Stimulated activated CD4-positive, alpha-beta T cell treated with anti-CD3 and anti-CD28 coated beads, Interleukin-1b, Interleukin-23, amount 100 ng/mL, for 4 hours (primary cell): ENCODE measurements around the gene DARS1.

Source experiments
- DNase-seq, 2 donors: peaks; one replicate each; pipeline ENCODE4 v3.0.0-alpha.2; 2020; ENCODE audit warnings: low read depth in 2 of 2

DARS1 gene

DNA sequence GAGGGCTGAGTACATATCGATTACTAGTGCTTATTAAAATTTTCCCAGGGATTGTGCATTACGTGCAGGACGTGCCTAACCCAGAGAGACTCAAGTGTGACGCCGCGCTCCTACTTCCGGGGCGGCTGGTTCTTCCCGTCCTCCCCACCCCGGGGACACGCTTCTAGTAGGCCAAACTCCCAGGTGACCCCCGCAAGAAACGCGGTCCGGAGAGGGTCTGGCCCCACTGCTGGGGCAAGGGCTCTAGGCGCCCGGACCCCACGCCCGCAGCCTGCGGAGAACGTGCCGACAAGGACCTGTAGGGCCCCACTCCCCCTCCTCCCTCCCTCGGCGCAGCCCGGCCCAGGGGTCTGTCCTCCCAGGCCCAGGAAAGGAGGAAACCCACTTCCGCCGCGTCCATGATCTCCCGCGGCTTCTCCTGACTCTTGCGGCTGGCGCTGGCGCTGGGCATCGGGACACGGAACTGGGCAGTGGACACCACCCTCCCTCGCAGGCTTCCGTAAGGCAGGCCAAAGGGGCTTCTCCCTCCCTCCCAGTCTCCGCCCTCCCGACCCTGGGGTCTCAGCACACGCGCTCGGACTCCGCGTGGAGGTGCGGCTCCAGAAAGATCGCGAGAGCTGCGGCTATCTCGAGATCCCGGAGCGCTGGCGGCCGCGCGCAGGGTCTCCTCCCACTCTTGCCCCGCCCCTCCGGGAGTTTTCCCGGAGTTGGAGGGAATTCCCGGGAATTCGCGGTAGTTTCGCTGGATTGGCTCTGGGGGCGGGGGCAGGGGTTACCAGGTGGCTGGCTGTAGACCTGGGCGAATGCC is at the start of gene DARS1:
Gene DARS1, minus strand, starts transcription at position 609 of the 808 bp plus-strand sequence. Its CDS starts 158 bp downstream, at position 451.
- peak; percentile 71 to 73 for DNase-seq

DNA sequence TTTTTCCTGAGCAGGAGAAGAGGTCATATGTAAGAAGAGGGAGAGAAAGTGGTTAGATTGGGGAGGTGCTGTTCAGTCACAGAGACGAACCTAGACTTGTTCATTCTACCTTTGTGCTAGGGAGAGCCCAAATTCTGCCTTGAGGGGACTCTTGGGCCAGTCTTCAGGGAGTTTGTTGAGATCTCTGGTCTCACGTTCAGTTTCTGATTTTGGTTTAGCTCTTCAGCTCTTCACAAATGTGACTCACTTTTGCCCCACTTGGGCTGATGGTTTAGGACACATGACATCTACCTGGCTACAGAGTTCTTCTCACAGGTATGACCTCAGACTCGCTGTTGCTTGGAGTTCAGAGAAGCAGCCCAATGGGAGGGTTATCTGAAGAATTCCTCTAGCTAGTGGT is 49.2 kb upstream of the DARS1 start:
- no peak for DNase-seq

DNA sequence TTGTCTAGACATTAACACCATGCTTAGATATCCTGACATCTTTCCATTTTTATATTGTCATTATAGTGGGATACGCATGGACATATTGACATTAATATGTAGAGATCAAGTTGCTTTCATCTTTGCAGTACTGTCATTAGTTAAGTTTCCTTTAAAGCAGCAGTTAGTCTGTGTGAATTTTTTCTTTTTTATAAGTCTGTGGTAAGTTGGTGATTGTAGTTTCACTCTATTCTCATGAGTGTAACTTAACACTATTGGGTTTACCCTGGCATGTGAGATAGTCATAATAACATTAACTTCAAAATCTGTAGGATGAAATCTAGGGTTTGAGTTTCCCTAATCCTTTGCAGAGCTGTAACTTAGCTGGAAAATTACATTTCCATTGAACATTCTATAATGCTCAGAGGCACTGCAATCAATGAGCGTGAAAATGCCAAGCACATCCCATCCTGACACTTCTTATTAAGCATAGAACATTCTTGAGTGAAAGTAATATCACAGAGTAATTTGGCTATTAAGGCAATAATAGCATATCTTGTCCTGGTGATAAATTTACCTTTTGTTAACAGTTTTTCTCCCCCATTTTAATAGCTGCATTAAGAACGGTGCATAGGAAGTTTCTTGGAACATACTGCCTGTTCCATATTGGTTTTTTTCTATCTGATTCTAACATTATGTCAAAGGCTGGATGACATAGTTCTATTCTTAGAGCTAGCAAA is 47.5 kb upstream of the DARS1 start:
- no peak for DNase-seq

DNA sequence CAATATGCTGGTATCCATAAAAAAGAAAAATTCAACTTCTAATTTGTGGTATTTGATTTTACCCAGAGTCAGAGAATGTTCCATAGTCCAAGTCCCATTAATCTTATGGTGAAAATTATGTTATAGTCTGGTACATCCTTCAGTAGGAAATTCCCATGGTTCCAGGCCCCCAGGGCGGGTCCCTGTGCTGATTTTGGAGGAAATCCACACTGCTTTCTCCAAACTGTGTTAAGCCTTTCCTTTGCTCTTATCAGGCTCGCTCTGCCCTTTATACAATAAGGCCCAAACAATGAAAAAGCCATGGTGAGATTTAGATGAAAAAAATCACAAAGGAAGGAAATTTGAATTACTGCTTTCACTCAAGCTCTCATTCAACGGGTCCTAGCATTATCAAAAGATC is 46.8 kb upstream of the DARS1 start:
- DNase-seq, result no peak

DNA sequence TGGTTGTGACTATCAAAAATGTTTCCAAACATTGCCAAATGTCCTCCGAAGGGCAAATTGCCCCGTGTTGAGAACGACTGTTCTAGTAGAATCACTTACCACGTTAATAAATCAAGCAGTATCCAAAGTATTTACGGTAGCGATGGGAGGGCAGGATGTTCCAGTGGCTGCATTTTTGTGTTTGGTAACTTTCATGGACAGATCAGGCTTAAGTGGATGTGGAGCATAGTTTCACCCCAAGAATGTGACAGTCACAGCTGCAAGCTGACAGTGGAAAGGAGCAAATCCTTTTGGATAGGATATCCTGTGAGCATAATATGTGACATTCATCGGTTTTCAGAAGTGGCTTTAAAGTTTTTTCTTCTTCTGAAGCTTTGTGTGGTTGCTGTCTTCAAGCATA is 46.3 kb upstream of the DARS1 start:
- no peak for DNase-seq

DNA sequence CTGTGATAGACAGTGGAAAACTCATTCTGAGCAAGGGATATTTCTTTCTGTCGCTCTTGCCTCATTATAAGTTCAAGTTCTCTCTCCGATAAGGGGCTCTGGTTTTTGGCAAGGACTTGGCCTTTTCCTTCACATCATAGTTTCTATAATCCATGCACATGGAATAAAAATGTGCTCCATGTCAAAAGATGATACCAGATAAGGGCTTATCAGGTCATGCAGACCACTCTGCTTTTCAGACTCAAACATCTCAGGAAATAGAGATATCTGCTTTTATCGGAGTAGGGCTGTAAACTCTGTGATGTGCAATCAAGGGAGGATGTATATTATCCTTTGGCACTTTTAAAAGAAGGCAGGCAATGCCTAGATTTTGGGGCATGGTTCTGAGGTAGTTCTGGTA is 45.0 kb upstream of the DARS1 start:
- DNase-seq, result no peak

DNA sequence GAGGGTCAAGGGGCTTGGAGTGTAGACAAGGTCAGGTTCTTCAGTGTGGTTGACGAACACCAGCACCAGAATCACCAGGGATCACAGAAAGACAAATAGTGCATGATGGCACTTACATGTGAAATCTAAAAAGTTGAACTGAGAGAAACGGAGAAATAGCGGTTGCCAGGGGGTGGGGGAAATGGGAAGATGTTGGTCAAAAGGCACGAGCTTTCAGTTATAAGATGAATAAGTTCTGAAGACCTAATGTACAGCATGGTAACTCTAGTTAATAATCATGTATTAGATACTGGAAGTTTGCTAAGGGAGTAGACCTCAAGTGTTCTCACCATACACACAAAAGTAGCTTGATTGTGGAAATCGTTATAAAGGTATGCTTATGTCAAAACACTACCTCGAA is 43.7 kb upstream of the DARS1 start:
- no peak for DNase-seq

DNA sequence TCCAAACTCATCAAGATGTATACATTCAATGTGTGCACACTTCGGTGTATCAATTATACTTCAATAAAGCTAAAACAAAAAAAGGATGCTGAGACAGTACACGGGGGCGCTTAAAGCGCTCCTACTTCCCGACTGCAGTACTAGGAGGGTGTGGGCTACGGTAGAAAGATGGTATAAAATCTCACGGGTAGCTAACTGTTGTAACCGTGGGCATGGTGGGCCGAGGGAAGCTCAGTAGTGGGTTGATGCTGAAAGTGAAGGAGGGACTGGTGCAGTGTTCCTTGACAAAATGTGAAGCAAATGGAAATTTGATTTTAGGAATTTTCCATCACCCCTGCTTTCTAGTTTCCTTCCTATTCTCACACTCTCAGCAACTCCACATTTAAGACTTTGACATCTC is 42.6 kb upstream of the DARS1 start:
- DNase-seq, result no peak

DNA sequence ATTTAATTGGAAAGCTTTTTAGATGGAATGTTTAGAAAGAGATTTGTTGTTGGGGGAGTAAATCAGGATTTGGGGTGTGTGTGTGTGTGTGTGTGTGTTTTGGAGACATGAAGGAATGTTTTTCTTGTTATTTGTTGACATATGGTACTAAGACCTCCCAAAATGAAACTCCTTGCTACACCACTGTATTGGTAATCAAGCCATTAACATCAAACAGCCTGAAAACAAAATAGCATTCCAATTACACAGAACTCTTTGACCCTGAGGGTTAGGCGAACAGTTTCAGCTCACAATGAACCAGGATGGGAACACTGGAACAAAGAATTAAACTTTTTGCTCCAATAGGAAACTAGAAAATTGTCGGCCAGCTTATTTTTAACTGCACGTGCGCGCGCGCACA is 41.7 kb upstream of the DARS1 start:
- DNase-seq, result no peak

DNA sequence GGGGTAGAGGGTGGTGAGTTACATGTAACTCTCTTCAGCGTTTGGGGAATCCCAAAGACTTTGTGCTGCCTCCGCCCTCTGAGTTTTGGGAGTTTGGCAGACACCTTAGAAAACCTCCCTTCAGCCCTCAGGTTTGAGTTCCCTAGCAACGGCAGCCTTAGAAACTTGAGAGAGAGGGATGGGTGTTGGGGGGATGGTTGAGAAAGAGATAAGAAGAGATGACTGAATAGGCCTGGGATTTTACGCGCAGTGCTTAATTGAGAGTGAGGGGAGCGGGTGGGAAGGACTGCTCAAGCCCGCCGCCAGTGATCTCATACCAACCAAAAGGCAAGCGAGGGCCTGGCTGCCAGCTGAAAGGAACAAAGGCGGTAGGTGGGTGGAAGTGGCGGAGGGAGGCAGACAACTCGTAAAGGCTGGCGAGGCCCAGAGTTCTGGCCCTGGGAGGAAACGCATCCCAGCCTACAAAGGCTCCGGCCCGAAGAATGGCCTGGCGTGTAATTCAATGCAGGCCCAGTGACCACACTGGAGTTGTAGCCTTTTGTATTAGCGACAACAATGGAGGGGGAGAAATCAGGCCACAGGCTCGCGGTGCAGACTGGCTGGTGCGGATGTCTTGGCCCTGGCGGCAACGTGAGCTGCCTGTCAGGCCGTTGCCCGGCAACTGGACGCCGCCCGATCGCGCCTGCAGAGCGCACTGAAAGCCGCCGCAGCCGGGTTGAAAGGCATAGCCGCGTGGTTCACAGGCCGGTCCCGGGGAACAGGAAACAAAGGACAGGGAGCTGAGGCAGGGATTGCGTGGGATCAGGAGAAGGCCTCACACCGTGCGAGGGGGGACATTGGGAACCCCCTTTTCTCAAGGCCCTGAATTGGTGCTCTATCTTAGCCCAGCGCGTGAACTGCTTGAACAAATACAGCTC is 39.9 kb upstream of the DARS1 start:
- DNase-seq, result no peak

DNA sequence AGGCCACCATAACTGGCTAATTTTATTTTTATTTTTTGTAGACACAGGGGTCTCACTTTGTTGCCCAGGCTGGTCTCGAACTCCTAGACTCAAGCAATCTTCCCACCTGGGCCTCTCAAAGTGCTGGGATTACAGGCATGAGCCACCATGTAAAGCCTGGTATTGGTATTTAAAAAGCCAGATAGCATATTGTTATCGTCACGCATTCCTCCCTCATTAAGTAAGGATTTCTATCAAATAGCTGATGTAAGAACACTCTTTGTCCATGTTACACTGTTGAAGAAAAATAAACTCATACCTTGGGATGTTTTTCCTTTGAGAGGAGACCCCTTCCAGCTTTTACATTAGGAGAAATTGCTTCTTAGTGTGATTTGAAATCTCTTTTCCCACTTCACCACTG is 39.2 kb upstream of the DARS1 start:
- no peak for DNase-seq

DNA sequence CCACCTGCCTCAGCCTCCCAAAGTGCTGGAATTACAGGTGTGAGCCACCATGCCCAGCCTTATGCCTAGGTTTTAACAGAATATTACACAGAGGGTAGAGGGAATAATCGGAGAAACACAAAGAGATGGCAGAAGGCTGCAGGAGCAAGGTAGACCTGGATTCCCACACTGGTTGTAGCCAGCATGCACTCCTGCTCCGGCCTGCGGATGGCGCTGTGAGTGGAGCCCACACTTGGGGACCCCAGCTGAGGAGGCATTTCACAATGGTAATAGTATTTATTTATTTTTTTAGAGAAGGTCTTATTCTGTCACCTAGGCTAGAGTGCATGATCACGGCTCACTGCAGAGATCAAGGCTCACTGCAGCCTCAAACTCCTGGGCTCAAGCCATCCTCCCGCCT is 38.8 kb upstream of the DARS1 start:
- no peak for DNase-seq

DNA sequence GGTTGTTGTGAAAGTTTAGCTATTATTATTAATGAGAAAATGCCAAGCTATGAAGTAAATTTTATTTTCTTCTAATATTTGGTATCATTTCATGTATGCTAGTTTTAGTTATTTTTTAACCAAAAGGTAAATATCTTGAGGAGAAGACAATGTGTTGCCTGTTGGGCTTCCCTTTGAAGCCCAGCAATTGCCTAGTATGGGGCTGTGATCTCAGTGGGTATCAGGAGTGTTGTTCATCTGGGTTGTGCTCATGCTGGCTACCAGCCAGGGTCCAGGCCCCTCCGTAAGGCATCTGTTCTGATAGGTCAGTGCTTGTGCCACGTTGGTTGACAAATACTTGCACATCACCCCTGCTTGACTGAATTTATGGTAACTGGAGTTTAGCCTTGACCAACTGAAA is 38.0 kb upstream of the DARS1 start:
- no peak for DNase-seq

DNA sequence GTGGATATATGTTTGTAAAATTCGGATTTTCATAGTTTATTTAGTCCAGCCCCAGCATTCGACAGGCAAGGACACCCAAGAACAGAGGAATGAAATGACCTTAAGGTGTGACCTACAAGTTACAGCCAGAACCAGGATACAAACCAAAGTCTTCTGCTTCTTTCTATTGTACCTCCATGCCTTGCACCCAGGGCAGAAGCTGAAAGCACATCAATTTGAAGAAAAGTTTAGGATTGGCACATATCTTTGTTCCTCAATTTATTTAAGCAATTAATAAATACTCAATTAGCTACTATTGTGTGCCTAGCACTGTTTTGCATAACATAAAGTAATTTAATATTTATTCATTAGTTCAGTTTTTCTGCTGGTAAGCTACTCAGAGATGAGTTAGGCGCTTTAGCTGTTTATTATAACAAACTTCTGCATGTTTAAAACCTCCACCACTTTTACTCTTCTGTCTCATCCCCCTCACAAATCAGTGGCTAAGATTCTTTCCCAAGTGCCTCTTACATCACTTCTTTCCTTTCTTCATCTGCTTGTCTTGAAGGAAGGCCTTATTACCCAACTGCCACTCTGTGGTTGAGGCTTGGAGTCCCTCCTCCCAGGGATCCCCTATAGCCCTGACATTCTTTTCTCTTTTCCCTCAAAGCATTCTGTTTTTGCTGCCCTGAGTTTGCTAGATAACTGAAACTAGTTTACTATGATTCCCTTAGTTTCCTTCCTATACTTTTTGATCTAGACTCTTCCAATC is 37.1 kb upstream of the DARS1 start:
- DNase-seq, result no peak

DNA sequence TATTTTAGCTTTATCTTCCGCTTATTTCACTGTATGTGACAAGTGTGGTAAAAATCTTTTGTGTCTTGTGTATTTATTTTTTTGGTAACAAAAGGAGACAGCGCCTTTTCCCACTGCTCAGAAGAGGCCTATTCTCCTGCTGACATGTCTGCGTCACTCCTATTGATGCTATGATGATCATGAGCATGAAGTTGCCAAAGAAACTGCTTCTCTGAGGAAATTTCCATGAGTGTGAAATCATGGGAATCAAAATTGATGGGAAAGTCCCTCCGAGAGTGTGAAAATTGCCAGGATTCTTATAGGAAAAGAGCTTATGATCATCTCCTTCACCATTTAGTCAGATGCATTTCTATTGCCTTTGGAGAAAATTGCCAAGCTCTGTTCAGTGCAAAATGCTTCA is 36.5 kb upstream of the DARS1 start:
- no peak for DNase-seq

DNA sequence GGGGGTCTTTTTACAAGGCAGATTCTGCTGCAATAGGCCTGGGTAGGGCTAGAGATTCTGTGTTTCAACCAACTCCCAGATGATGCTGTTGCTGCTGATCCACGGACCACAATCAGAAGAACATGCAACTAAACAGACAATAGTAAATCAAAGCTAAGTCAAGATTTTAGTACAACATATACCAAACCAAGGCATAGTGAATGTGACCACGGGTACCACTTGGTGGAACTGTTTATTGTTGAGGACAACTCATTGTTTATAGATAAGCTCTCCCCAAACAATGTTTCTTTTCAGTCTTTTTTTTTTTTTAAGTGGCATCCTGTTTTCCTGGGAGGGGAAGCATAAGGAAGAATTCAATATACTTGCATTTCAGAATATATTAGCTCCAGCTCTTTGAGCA is 36.0 kb upstream of the DARS1 start:
- no peak for DNase-seq

DNA sequence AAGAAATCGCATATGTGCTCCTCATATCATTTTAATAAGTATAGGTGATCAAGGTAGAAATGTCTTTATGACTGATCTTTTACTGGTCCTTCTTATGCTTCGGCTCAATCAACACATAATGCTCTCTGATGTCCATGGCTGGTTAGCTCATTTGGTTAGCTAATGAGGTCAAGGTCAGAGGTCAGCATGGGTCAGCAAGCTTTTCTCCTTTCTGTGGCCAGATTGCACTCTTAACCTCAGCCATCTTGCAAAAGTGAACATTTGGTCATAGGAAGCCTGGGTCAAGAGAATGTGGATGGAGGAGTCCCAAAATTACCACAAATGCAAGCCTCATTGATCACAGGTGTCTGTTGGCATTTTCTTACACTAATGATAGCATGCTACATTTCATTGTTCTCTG is 35.4 kb upstream of the DARS1 start:
- DNase-seq, result no peak

DNA sequence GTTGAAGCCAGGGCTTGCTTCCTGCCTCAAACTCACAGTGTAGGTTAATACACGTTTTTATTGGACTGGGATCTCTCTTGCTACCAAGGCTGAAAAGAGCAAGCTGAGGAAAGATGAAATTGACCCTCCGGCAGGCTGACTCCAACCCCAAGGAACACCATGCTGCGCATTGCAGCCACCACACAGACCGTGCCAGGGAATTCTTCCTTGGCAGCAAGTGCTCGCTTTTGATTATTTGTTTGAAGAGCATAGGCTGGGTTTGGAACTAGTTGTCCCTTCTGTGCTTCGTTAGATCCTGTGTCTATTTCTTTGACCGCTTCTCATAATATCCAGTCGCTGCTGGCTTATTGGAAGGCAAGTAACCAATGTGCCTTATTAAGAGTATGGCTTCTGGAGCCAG is 34.4 kb upstream of the DARS1 start:
- no peak for DNase-seq

DNA sequence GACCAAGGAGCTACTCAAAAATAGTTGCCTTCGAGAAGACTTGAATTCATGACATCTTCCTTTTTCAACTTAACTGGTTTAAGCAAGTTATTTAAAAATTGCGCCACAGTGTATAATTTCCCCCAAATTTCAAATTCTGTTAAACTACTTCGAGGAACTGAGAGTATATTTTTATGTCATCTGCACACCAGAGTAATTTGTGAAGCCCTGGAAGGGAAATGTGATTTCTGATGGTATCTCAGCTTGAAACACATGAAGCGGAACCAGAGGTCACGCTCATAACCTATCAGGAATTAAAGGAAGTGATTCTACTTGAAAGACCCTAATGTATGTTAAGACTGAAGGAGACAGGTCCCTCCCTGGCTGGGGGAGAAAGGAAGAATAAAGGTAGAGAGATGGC is 33.9 kb upstream of the DARS1 start:
- DNase-seq, result no peak

DNA sequence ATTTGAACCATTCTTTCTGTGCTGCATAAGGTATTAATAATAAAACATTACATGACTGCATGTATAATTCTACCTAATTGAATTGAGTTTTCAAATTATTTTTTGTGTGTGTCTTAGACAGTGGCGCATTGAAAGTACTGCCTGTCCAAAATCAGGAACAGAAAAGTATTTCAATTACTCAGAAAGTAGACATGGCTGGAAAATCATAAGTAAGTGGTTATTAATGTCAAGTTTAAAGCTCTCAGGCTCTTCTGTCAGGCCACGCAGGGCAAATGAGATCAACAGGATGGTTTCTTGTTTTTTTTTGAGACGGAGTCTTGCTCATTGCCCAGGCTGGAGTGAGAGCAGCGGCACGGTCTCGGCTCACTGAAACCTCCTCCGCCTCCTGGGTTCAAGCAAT is 32.4 kb upstream of the DARS1 start:
- DNase-seq, result no peak

DNA sequence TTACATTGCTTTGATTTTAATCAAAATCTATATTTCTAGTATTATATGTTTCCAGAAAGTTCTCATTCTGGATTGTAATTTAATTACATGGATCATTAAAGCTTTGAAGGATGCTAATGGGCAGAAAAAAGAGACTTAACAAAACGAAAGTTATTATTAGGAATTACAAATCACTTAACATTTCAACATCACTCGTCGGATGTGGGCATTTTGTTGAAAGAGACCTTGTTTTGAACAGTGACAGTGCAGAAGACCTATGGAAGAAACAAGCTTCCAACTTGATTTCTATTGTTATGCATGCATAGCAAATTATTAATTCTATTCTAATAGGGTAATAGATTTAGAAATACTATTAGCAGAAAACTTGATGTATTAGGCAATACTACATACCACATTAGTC is 31.4 kb upstream of the DARS1 start:
- DNase-seq, result no peak

DNA sequence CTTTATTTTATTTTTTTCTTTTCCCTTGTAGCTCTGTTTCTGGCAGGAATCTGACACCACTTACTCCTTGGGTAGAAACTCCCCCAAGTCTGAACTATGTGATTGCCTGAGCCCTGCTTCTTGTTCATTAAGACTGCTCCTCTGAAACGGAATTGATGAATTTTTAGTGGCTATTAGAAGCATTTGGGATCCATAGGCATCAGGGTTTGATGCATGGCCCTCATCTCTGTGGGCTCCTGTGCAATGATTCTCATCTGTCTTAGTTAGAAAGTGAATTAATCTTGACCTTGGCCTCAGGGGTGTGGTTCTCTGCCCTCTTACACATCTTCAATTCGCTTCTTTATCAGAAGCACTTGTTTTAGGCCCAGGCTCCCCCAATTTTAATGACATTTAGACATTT is 31.0 kb upstream of the DARS1 start:
- DNase-seq, result no peak
